ENCODE data around the gene PPP2R2B. TPM values are rescaled to one million over a fixed set of nuclear protein-coding genes. Genes with fewer than 3 reads are reported as not detected.

Gene PPP2R2B
- total and polyA plus RNA-seq, 2 experiments from 2014 or later: 14.4 to 21.1 TPM

GRCh38 chr5:146642410-146642809 is 236.1 kb downstream of the PPP2R2B start:
- DNase-seq (ENCODE audit: low read depth in 1 of 2, low spot score in 1 of 2): no peak
- H3K4me1 ChIP-seq (ENCODE audit: low read depth): no peaks in the 10 kb centered on the region
- H3K27ac ChIP-seq: no peak overlapping the region
- no peak for TF ChIP-seq CTCF (IDR thresholded peaks at IDR 0.05; ENCODE audit: low read depth, low read length)
- H3K4me3 ChIP-seq: no peak overlapping the region
- no peaks in the 10 kb centered on the region for H3K36me3 ChIP-seq
- no peaks in the 10 kb centered on the region for H3K27me3 ChIP-seq
- H3K9me3 ChIP-seq (ENCODE audit: low read depth): no peaks in the 10 kb centered on the region

GRCh38 chr5:146641941-146642340 is 236.6 kb downstream of the PPP2R2B start:
- DNase-seq (ENCODE audit: low read depth in 1 of 2, low spot score in 1 of 2): no peak
- H3K9me3 ChIP-seq (ENCODE audit: low read depth): no peaks in the 10 kb centered on the region
- no peak overlapping the region for H3K27ac ChIP-seq
- H3K27me3 ChIP-seq: no peaks in the 10 kb centered on the region
- H3K36me3 ChIP-seq: no peaks in the 10 kb centered on the region
- H3K4me3 ChIP-seq: no peak overlapping the region
- H3K4me1 ChIP-seq (ENCODE audit: low read depth): no peaks in the 10 kb centered on the region
- no peak for TF ChIP-seq CTCF (IDR thresholded peaks at IDR 0.05; ENCODE audit: low read depth, low read length)

- Histone ChIP-seq H3K36me3 (no peaks in the 10 kb centered on the region), H3K4me3 (no peak overlapping the region), H3K9me3 (ENCODE audit: low read depth) (no peaks in the 10 kb centered on the region), H3K27ac (no peak overlapping the region), H3K4me1 (ENCODE audit: low read depth) (no peaks in the 10 kb centered on the region), H3K27me3 (no peaks in the 10 kb centered on the region)
- no peak for TF ChIP-seq CTCF (IDR thresholded peaks at IDR 0.05; ENCODE audit: low read depth, low read length)
- no peak for DNase-seq (ENCODE audit: low read depth in 1 of 2, low spot score in 1 of 2)
These were observed 238.2 kb downstream of the PPP2R2B start for GRCh38 chr5:146640285-146640896.

GRCh38 chr5:146635443-146635842 is 243.1 kb downstream of the PPP2R2B start:
- DNase-seq (ENCODE audit: low read depth in 1 of 2, low spot score in 1 of 2): no peak
- Histone ChIP-seq H3K27ac (no peak overlapping the region), H3K4me1 (ENCODE audit: low read depth) (no peaks in the 10 kb centered on the region), H3K9me3 (ENCODE audit: low read depth) (no peaks in the 10 kb centered on the region), H3K4me3 (no peak overlapping the region), H3K36me3 (no peaks in the 10 kb centered on the region), H3K27me3 (no peaks in the 10 kb centered on the region)
- TF ChIP-seq CTCF (IDR thresholded peaks at IDR 0.05; ENCODE audit: low read depth, low read length): no peak

- H3K27ac ChIP-seq: no peak overlapping the region
- H3K9me3 ChIP-seq (ENCODE audit: low read depth): no peaks in the 10 kb centered on the region
- H3K4me3 ChIP-seq: no peak overlapping the region
- no peak for DNase-seq (ENCODE audit: low read depth in 1 of 2, low spot score in 1 of 2)
- no peaks in the 10 kb centered on the region for H3K27me3 ChIP-seq
- H3K36me3 ChIP-seq: no peaks in the 10 kb centered on the region
- TF ChIP-seq CTCF (IDR thresholded peaks at IDR 0.05; ENCODE audit: low read depth, low read length): no peak
- no peaks in the 10 kb centered on the region for H3K4me1 ChIP-seq (ENCODE audit: low read depth)
These were observed 245.2 kb downstream of the PPP2R2B start for GRCh38 chr5:146633323-146633764.

Measured in cardiac muscle cell (in vitro differentiated cells and primary cell).